GM19043 (cell line): ENCODE data around the gene WRNIP1.

Source experiments
- ATAC-seq: cut with Tn5 transposase; IDR thresholded peaks from one replicate; pipeline ENCODE4 v1.9.1; 2021; ENCODE audit warnings: low read depth; ENCODE audit not compliant: unreplicated experiment

The WRNIP1 gene

DNA sequence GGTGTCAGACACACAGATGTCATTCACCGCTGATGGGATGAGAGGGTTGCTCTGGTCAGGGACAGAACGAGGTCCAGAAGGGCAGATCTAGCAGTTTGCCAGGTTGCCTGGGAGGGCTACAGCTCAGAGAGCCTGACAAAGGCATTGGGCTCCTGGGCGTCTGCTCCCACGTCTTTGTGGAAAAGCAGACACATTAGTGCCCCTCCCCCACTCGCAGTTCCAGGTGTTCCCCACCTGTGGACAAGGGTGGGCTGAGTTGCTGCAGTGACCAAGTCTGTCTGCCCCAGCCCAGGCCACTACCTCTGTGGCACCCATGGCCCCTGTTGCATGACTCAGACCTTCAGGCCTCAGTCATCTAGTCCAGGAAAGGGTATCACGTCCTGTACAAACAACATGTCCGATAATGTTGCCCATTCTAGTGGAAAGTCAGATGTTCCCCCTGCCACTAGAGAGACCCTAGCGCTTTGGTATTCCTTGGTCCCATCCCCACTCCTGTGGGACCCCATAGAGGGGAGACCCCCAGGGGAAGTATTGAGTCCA is 37.4 kb downstream of the WRNIP1 start:
- no peak for ATAC-seq

DNA sequence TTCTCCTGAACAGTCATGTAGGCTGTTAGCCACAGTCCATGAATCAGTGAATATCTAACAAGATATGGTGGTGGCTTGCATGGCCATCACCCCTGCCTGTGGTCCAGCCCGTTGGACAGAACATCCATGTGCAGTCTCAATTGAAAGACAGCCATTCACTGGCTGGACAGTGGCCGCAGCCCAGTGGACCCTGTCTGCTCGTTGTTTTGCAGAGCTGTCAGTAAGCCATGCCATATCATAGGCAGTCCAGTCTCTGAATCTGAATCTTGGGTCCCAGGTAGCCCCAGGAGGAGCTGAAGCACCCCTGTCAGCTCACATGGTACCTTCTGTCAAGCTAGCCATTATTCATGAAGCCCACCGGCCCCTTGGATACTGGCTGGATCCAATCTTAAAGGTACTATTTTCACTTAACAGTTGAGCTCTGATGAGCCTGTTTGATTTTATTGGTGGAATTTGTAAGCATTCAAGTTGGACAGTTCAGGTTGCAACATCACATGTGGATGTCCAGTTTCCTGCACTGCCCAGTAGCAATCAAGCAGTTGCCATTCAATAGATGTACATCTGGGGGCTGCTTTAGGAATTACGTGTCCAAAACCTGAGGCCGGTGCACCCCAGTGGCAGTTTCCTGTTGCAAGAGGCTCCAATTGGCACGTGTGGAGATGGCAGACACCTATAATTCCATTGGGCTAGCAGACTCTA is 38.7 kb downstream of the WRNIP1 start:
- no peak for ATAC-seq

DNA sequence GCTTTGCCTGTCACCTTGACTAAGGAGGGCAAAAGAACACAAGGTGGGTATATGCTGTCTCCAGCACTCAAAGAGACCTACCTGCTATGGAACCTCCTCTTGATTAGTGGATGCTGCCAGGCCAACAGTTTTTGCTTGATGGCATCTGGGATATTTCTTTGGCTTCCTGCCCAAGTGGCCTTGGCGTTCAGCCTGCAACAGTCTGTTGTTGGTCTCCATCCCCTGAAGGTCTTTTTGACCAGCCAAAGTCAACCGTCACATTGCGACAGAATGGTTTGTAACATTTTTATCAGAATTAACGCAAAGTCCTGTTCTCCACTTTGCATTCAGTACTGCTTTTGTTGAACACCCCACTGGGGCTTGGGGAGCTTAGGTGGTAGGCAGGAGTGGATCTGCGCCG is 39.3 kb downstream of the WRNIP1 start:
- no peak for ATAC-seq

DNA sequence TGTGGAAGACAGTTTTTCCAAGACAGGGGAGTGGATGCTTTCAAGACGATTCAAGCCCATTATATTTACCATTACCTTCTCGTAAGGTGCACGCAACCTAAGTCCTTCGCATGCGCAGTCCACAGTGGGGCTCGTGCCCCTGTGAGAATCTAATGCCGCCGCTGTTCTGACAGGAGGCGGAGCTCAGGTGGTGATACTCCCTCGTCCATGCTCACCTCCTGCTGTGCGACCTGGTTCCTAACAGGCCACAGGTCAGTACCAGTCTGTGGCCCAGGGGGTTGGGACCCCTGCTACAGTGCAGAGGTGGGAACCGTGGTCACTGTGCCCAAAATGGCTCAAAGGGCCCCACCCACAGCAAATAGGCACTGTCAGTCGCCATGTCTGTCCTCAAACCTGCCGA is 39.8 kb downstream of the WRNIP1 start:
- ATAC-seq, result no peak

DNA sequence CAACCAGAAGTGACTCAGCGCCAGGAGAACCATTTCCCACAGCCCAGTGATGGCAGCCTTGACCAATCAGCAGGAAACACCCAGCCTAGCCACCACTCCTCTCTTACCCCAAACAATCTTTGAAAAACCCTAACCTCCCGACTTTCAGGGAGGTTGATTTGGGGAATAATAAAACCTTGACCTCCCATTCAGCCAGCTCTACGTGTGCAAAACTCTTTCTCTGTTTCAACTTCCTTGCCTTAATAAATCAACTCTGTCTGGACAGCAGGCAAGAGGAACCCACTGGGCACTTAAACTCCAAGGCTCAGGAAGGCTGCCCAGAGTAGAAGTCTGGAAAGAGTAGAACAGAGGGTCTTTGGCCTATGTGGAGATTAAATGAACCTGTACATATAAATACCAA is 41.5 kb downstream of the WRNIP1 start:
- no peak for ATAC-seq

DNA sequence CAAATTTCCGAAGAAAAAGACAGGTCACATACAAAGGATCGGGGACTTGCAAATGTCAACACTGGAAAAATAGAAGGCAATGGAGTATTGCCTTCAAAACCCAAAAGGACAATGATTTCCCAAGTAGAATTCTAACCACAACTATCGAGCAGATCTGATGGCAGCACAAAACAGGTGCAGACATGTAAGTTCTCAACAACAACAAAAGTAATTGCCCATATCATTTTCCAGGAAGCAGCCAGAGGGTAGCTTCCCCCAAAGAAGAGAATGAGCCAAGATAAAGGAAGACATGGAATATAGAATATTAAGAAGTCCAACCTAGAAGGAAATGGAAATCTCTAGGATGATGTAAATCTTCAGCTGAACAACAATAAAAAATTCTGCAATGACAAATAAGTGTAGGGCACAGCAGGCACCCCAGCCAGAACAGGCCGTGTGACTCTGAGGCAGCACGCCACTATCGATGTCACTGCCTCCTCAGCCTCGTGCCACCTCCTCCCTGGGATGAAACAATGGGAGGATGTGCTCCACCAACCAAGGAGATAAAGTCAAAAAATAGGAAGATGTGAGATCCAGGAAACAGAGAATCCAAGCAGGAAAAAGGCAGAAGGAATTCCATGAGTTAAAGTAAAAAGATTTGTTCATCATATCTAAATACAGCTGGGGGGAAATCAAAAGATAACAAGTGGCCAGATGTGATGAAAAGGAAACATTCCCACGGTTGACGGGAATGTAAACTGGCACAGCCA is 42.3 kb downstream of the WRNIP1 start:
- ATAC-seq, result no peak

DNA sequence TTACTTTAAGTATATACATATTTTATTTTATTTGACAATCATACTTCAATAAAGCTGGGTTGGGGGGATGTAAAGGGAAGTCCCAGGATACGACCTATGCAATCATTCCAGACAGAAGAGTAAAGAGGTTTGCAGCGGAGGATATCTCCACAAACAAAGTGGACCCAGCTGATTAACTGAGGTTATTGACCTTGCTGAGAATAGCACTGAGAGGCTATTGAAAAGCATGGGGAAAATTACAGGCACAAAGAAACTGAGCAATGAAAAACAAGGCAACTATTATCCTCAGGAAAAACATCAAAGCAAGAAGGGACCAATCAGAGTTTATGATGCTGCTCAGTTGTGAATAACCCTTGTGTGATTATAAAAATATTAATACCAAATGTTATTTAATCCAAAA is 43.8 kb downstream of the WRNIP1 start:
- no peak for ATAC-seq

DNA sequence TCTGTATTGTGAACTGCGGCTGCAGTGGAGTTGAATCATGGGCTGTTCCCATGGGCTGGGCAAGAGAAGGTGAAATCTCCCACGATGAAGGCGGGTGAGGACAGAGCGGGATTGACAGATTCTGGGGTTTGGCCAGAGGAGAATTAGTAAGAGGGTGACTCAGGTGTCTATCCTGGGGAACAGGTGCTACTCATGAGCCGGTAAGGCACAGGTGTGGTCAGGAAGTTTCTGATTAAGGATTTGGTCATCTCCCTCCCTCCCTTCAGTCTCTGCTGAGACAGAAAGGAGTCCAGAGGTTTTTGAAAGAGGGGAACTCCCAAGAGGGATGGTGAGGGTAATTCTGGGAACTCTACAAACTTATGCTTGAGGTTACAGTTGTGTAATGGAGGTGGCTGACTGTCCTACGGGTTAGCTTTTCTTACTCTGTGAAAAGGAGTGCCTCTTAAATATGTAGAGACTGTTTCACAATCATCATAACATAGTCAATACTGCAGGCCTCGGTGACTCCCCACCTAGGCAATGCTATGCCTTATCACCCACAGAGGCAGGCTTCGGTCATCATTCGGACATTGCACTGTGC is 45.0 kb downstream of the WRNIP1 start:
- no peak for ATAC-seq

DNA sequence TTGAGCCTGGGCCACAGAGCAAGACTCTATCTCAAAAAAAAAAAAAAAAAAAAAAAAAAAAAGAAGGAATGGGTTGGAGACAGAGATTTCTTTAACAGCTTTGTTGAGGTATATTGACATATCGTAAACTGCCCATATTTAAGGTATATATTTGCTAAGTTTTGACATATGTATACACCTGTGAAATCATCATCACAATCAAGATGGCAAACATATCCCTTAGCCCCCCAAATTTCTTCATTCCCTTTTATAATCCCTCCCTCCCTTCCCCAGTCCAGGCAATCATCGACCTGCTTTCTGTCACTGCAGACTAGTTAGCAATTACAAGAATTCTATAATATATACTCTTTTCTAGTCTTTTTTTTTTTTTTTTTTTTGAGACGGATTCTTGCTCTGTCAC is 47.5 kb downstream of the WRNIP1 start:
- ATAC-seq, result no peak

DNA sequence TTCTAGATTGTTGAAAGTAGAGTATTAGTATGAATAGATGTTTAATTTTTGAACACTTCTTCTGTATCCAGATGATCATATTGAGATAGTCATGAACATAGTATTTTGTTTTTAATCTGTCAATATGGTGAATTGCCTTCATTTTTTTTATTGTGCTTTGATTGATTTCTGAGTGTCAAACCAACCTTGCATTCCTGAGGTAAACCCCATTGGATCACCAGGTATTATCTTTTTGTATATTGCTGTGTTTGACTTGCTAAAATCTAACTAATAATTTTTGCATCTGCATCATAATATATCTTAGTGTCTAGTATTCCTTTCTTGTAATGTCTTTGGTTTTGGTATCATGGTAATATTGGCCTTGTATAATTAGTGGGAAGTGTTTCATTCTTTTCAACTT is 51.0 kb downstream of the WRNIP1 start:
- ATAC-seq, result no peak

DNA sequence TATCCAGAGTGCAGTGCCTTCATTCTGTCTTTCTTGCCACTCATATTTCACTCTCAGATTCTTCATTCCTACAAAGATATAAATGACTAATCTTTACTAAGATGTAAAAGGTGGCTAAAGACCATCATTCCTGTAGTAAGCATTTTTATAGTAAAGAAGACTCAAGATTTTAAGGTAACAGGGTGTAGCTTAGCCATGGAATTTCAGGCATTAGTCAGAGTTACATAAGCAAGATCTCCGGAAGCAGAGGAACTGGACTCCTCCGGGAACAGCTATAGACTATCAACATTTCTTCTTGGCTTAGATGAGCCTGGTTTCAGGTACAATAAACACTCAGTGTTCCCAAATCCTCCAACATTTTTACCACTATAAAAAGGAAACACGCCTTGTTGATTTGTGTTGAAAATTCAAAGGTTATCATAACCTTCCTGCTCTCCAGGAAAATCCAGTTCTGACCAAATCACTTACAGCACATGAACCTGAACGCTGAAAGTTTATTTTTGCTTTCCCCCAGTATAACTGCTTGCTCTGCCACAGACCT is 52.8 kb downstream of the WRNIP1 start:
- no peak for ATAC-seq

DNA sequence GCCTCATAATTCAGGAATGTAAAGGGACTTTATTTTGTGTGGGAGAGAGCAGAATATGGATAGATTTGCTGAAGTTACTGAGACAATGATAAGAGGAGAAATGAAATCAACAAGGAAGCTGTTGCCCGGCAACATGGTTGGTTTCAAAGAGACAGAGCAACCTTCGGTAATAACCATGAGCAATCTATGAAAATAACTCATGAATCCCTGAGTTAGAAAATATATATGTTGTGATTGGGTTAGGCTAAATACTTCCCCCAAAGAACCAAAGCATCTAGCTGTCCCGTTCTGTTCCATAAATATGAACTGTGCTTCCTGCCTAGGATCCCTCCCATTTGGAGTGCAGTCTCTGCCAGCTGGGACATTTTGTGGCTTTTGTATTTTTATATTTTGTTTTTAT is 53.4 kb downstream of the WRNIP1 start:
- ATAC-seq, result no peak

DNA sequence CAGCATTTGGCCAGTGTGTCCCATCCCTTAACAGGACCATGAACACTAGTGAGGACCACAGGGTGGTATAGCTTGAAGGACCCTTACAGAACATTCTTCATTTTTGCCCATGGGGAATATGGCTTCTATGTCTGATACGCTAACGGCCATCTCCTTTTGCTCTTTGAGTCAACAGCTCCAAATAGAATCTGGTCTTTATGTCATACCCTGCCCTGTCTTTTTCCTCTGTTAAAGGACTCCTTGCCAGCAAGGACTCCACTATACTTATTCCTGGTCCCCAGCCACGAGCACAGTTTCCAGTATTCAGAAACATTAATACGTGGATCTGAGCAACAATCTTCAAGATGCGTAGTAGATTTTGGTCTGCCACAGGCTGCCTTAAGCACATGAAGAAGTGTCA is 53.9 kb downstream of the WRNIP1 start:
- ATAC-seq, result no peak

DNA sequence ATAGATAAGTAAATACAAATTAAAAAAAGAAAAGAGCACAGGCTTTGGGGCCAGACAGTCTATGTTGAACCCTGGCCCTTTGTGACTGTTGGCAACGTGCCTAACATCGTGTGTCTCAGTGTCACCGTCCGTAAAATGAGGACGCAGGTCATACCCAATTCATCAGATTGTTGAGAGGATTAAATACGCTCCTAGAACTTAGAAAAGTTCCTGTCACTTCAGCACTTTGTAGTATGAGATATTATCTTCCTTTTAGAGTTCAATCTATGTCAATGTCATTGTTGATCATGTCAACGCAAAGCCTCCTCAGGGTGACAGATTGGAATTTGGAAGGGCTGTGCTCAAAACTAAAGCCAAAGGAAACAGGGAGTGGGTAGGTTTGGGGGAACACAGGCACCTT is 54.8 kb downstream of the WRNIP1 start:
- ATAC-seq, result no peak

DNA sequence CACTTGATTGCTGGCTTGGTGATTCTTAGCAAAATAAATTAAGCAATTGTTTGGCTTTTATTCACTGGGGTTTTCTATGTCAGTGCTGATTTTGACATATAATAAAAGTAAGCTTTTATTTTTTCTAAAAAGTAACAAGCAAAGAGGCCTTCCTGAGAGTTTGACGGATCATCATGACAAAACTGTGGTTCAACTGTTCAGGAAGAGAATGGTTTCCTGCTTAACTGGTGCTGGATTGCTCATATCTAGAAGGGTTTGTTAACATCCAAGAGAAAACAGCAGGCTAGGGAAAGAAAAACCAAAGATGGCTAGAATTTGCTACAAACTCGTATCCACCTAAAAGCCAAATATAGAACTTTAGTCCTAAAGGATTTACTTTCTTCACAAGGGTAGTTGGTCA is 55.2 kb downstream of the WRNIP1 start:
- ATAC-seq, result no peak

DNA sequence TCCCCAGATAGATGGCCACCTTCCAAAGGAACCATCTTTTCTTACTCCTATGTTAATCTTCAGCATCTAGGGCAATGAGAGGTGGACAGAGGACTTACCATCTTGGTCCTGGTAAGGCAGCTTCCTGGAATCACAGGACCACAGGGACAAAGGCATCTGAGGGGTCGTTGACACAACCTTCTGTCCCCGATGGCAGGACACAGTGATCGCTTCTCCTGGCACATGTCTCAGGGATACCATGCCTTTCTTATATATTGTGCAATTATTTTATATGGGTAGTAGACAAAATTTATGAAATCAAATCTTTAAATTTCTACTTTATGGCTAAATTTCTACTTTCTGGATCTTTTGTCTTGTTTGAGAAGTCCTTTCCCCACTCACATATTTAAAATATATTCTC is 56.4 kb downstream of the WRNIP1 start:
- no peak for ATAC-seq

DNA sequence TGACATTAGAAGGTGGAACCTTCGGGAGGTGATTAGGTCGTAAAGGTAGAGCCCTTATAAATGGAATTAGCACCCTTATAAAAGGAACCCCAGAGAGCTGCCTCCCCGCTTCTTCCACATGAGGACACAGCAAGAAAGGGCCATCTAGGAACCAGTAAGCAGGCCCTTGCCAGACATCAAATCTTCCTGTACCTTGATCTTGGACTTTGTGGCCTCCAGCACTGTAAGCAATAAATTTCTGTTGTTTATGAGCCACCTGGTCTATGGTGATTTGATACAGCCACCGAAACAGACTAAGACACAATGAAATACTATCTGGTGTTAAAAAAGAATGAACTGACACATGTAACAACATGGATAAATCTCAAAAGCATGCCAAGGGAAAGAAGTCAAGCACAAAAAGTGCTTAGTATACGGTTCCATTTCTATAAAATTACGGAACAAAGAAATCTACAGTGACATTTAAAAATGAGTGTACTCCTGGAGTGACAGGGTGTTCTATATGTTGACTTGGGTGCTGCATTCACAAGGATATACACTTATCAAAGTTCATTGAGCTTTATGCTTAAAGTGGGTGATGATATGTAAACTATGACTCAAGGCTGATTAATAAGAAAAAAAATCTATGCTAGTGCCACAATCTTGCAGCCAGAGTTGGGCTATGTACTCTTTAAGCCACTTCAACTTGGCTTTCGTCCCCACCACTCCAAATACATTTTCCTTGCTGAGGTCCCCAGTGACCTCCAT is 58.1 kb downstream of the WRNIP1 start:
- no peak for ATAC-seq

DNA sequence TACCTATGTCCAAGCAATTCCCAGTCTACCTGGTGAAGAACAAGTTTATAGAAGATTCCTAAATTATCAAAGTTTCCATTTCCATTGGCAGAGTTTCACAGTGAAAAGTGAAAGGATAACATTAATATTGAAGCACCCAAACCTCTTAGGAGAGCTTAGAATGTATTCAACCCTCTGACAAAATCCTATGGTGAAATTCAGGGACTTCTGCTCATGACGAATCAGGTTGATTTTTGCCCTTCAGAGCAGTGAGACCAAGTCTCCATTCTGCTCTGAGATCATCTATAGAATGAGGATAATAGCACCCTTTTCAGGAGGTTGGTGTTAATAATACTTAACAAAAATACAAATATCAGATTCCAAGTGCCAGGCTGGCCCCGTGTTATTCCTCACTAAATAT is 60.9 kb downstream of the WRNIP1 start:
- ATAC-seq, result no peak

DNA sequence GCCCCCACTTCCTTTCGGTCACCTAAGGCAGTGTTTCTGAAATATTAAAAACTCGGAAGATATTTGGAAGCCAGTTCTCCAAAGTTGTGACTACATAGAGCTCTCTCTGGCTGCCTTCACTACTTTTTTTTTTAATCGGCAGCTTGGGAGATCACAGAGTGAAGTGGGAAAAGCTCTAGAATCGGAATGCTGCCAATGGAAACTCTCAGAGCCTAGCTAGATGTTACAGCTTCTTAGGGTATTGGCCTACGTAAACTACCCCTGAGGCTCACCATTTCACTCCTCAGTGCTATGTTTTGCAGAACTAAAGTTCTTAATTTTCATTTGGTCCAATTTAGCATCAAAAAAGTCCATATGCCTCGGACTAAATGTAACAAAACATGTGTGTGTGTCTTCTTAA is 61.9 kb downstream of the WRNIP1 start:
- ATAC-seq, result no peak

DNA sequence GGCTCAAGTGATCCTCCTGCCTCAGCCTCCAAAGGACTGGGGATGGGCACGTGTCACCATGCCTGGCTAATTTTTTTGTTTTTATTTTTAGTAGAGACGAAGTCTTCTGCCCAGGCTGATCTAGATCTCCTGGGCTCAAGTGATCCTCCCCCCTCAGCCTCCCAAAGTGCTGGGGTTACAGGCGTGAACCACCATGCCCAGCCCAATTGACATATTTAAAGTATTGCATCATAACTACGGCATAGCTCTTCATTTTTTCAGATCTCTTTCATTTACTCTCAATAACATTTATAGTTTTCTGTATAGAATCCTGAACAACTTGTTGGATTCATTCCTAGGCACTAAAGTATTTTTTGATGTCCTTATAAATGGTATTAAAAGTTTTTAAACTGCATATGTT is 63.4 kb downstream of the WRNIP1 start:
- ATAC-seq, result no peak

DNA sequence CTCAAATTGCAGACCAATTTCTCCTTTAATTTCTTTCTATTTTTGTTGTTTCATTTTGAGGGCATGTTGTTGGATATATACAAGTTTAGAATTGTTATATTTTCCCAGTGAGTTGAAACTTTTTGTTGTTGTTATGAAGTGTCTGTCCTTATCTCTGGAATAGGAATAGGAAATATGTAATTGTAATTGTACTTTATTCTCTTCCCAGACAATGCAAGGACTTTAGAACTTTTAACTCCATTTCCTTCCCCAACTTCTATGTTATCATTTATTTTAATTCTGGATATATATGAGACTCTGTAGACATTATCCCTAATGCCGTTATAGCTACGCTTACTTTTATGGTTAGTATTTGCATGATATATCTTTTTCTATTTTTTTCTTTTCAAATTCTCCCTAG is 64.1 kb downstream of the WRNIP1 start:
- no peak for ATAC-seq
